Liver (tissue), 9 donors: Measurements from ENCODE around the gene TRIM58. TPM values are rescaled to one million over a fixed set of nuclear protein-coding genes. Genes with fewer than 3 reads are reported as not detected.

Experiments used
- DNase-seq: peaks from one replicate; pipeline ENCODE4 v3.0.0-alpha.2; 2017; ENCODE audit warnings: low spot score
- H3K27ac ChIP-seq, 2 donors: one replicate each; pipeline ENCODE4 v1.7.0; 2013; ENCODE audit warnings: inconsistent platforms in 2 of 2, low read length in 2 of 2, control low read depth in 1 of 2, low read depth in 1 of 2, mild to moderate bottlenecking in 1 of 2
- H3K27me3 ChIP-seq, 4 donors: one replicate each; pipeline versions ENCODE4 v1.6.1 to v1.7.0; 2013; ENCODE audit warnings: low read length in 3 of 4, inconsistent platforms in 1 of 4, mild to moderate bottlenecking in 1 of 4, moderate library complexity in 1 of 4; ENCODE audit not compliant: control insufficient read depth in 4 of 4, insufficient read depth in 4 of 4
- H3K36me3 ChIP-seq, 4 donors: one replicate each; pipeline versions ENCODE4 v1.6.1 to v1.7.0; 2013; ENCODE audit warnings: low read length in 3 of 4, mild to moderate bottlenecking in 3 of 4, low read depth in 1 of 4, moderate library complexity in 1 of 4; ENCODE audit not compliant: control insufficient read depth in 4 of 4, insufficient read depth in 3 of 4
- H3K4me1 ChIP-seq, 4 donors: one replicate each; pipeline versions ENCODE4 v1.6.1 to v1.7.0; 2013; ENCODE audit warnings: low read length in 3 of 4, mild to moderate bottlenecking in 3 of 4, moderate library complexity in 1 of 4; ENCODE audit not compliant: control insufficient read depth in 4 of 4, insufficient read depth in 4 of 4
- H3K4me3 ChIP-seq, 3 donors: one replicate each; pipeline versions ENCODE4 v1.6.1 to v1.7.0; 2013; ENCODE audit warnings: low read length in 3 of 3, control low read depth in 1 of 3, low read depth in 1 of 3, mild to moderate bottlenecking in 1 of 3
- H3K9ac ChIP-seq, 2 donors: one replicate each; pipeline ENCODE4 v1.7.0; 2013; ENCODE audit warnings: low read length in 2 of 2, mild to moderate bottlenecking in 2 of 2, moderate library complexity in 2 of 2, control low read depth in 1 of 2, low read depth in 1 of 2
- H3K9me3 ChIP-seq, 4 donors: one replicate each; pipeline versions ENCODE4 v1.6.1 to v1.7.0; 2013; ENCODE audit warnings: low read length in 3 of 4; ENCODE audit not compliant: control insufficient read depth in 4 of 4
- ATF3 ChIP-seq: IDR thresholded peaks from 2 replicates; pipeline ENCODE4 v1.6.1; 2016; ENCODE audit warnings: antibody characterized with exemption
- CTCF ChIP-seq: fragments of 150-350 bp; IDR thresholded peaks from 2 replicates; pipeline ENCODE4 v1.5.1; 2017; ENCODE audit warnings: improper control_type of control experiment, low read depth, low read length; ENCODE audit not compliant: missing input control
- EGR1 ChIP-seq, 2 donors: IDR thresholded peaks; 2 replicates each; pipeline ENCODE4 v1.6.1; 2016 to 2018; ENCODE audit warnings: antibody characterized with exemption in 2 of 2, low read depth in 2 of 2
- FOXA1 ChIP-seq: IDR thresholded peaks from 2 replicates; pipeline ENCODE4 v1.6.1; 2016; ENCODE audit warnings: antibody characterized with exemption
- FOXA2 ChIP-seq: IDR thresholded peaks from 2 replicates; pipeline ENCODE4 v1.6.1; 2016; ENCODE audit warnings: antibody characterized with exemption
- GABPA ChIP-seq, 2 donors: IDR thresholded peaks in 1 of 2; conservative IDR thresholded peaks in 1 of 2; 2 replicates each; pipeline ENCODE4 v1.6.1; 2016; ENCODE audit warnings: antibody characterized with exemption in 2 of 2, mild to moderate bottlenecking in 1 of 2, moderate library complexity in 1 of 2
- HNF4A ChIP-seq, 2 donors: conservative IDR thresholded peaks; 2 replicates each; pipeline ENCODE4 v1.6.1; 2016; ENCODE audit warnings: antibody characterized with exemption in 2 of 2, mild to moderate bottlenecking in 2 of 2
- HNF4G ChIP-seq: IDR thresholded peaks from 2 replicates; pipeline ENCODE4 v1.6.1; 2016; ENCODE audit warnings: antibody characterized with exemption
- JUND ChIP-seq, 2 donors: IDR thresholded peaks; 2 replicates each; pipeline ENCODE4 v1.6.1; 2016; ENCODE audit warnings: antibody characterized with exemption in 2 of 2
- MAX ChIP-seq: IDR thresholded peaks from 2 replicates; pipeline ENCODE4 v1.6.1; 2016; ENCODE audit warnings: antibody characterized with exemption
- NR2F2 ChIP-seq: IDR thresholded peaks from 2 replicates; pipeline ENCODE4 v1.6.1; 2016; ENCODE audit warnings: antibody characterized with exemption
- RAD21 ChIP-seq, 2 donors: IDR thresholded peaks; 2 replicates each; pipeline ENCODE4 v1.6.1; 2016; ENCODE audit warnings: antibody characterized with exemption in 2 of 2, mild to moderate bottlenecking in 2 of 2
- REST ChIP-seq: IDR thresholded peaks from 2 replicates; pipeline ENCODE4 v1.6.1; 2016; ENCODE audit warnings: antibody characterized with exemption, mild to moderate bottlenecking
- RXRA ChIP-seq, 2 donors: IDR thresholded peaks; 2 replicates each; pipeline ENCODE4 v1.6.1; 2017 to 2018; ENCODE audit warnings: antibody characterized with exemption in 2 of 2, mild to moderate bottlenecking in 1 of 2
- SP1 ChIP-seq: IDR thresholded peaks from 2 replicates; pipeline ENCODE4 v1.6.1; 2018; ENCODE audit warnings: antibody characterized with exemption, mild to moderate bottlenecking
- TAF1 ChIP-seq: conservative IDR thresholded peaks from 2 replicates; pipeline ENCODE4 v1.6.1; 2016; ENCODE audit warnings: antibody characterized with exemption, mild to moderate bottlenecking
- YY1 ChIP-seq: IDR thresholded peaks from 2 replicates; pipeline ENCODE4 v1.6.1; 2016; ENCODE audit warnings: antibody characterized with exemption, mild to moderate bottlenecking
- ZBTB33 ChIP-seq: IDR thresholded peaks from 2 replicates; pipeline ENCODE4 v1.6.1; 2016; ENCODE audit warnings: antibody characterized with exemption
- WGBS: extraction: QIAGEN DNeasy Blood & Tissue Kit; methylation state at CpG from one replicate; pipeline ENCODE4 v1.1.7; 2013; 5-methylcytosine and 5-hydroxymethylcytosine counted together
- polyA plus RNA-seq, 2 donors: library from polyadenylated mRNA; stranded (reverse) in 1 of 2; unstranded in 1 of 2; fragments of 200-250 nt in 1 of 2; fragments of >200 nt in 1 of 2; fragmentation: Nextera tagmentation in 1 of 2; extraction: Ambion mirVana in 1 of 2; gene quantifications; one replicate each; pipeline versions ENCODE4 v1.2.1 to v1.2.3, GENCODE V29; 2013 to 2015
- total RNA-seq, 2 donors: library from RNA; depleted of rRNA; stranded (reverse); fragments of >200 nt; gene quantifications; one replicate each; pipeline ENCODE4 v1.2.3, GENCODE V29; 2014
- donor health status: healthy.
- donor health status: healthy.
- donor health status: healthy.
- donor health status: healthy.
- donor health status: healthy.

The TRIM58 gene
- total and polyA plus RNA-seq, 4 donors = 0.06 to 88.7 (median 0.14) TPM

GRCh38 chr1:247904122-247904521 lies 47.1 kb downstream of the TRIM58 start:
- Histone ChIP-seq H3K9ac (no peak overlapping the region), H3K27ac (no peak overlapping the region), H3K27me3 (no peaks in the 10 kb centered on the region), H3K36me3 (no peaks in the 10 kb centered on the region), H3K9me3 (peaks cover 0 to 4% (median 0%) of the 10 kb centered on the region in 4 donors), H3K4me3 (no peak overlapping the region), H3K4me1 (no peaks in the 10 kb centered on the region)
- DNase-seq = no peak
- 69% methylated on average over 6 of the region's 6 CpGs for WGBS
- TF ChIP-seq FOXA1 = no peak

- H3K4me1 ChIP-seq = no peaks in the 10 kb centered on the region
- no peaks in the 10 kb centered on the region for H3K36me3 ChIP-seq
- H3K9me3 ChIP-seq = peaks cover 0 to 4% (median 0%) of the 10 kb centered on the region in 4 donors
- H3K9ac ChIP-seq = no peak overlapping the region
- no peak overlapping the region for H3K27ac ChIP-seq
- H3K27me3 ChIP-seq = no peaks in the 10 kb centered on the region
- no peak overlapping the region for H3K4me3 ChIP-seq
- DNase-seq = no peak
- 86% methylated on average over 13 of the region's 13 CpGs for WGBS
- no peak for TF ChIP-seq FOXA1
- TF ChIP-seq HNF4A (conservative IDR thresholded peaks at IDR 0.05) = no peak
- TF ChIP-seq ATF3 = no peak
- no peak for TF ChIP-seq GABPA (IDR thresholded peaks at IDR 0.05 in 1 of 2, conservative IDR thresholded peaks at IDR 0.05 in 1 of 2)
- no peak for TF ChIP-seq FOXA2
- no peak for TF ChIP-seq ZBTB33
- TF ChIP-seq SP1 = no peak
- no peak for TF ChIP-seq MAX
- no peak for TF ChIP-seq JUND (IDR thresholded peaks at IDR 0.05)
- TF ChIP-seq RAD21 (IDR thresholded peaks at IDR 0.05) = no peak
- no peak for TF ChIP-seq RXRA (IDR thresholded peaks at IDR 0.05)
- TF ChIP-seq TAF1 = no peak
- no peak for TF ChIP-seq EGR1 (IDR thresholded peaks at IDR 0.05; ENCODE audit: low read depth in 2 of 2)
- no peak for TF ChIP-seq HNF4G
- no peak for TF ChIP-seq CTCF
- TF ChIP-seq REST = no peak
- no peak for TF ChIP-seq YY1
- no peak for TF ChIP-seq NR2F2
Observed at GRCh38 chr1:247905181-247905580, 48.2 kb downstream of the TRIM58 start.
